GM19099 (cell line): ENCODE results near the gene EPN3.

Experiments used
- POLR2A ChIP-seq: IDR thresholded peaks from 3 replicates; pipeline ENCODE4 v1.6.1; 2011; ENCODE audit warnings: low read depth; ENCODE audit not compliant: insufficient read length; ENCODE audit errors: extremely low read depth

The EPN3 gene

DNA sequence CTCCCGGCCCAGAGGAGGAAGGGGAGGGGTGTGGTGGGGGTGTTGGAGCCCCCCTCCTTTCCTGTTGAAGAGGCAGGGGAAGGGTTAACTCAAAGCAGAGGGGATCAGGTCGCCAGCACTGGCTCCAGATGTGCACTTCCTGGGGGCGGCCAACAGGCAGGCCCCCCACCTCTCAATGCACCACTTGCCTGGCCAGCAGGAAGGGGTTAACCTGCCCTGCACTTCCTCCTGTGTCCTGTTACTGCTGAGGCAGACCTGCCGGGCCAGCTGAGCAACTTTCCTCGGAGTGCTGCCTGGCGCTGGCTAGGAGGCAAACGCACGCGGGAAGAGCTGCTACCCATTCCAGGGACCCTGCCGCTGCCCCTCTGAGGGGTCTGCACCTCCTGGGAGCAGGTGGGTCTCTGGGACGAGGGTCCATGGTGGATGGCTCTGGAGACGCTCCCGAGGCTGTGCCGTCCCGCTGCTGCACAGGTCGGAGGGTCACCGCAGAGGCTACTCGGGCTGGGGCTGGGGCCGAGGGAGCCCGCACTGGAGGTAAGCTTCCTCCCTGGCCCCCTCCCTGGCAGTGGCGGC lies at the start of gene EPN3:
EPN3 (plus strand) TSS at position 284 of the 573 bp plus-strand sequence. CDS start 3,822 bp downstream, outside the sequence.
- TF ChIP-seq POLR2A, result no peak

DNA sequence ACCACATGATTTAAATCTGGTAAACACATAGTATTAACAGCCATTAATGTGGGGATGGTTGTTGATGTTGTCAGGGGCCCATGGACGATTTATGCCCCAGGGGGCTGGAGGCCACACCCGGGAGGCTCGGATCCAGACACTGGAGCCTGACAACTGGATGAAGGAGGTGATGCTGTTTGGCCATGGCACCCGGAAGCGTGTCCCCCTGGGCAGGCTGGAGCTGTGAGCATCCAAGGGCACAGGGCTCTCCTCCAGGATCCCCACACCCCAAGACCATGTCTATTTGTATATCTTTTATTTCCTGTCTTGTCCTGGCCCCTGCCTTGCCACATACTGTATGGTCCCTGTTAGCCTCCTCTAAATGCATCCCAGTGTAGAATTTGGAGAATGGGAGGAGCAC lies 49.3 kb upstream of the EPN3 start:
- no peak for TF ChIP-seq POLR2A

DNA sequence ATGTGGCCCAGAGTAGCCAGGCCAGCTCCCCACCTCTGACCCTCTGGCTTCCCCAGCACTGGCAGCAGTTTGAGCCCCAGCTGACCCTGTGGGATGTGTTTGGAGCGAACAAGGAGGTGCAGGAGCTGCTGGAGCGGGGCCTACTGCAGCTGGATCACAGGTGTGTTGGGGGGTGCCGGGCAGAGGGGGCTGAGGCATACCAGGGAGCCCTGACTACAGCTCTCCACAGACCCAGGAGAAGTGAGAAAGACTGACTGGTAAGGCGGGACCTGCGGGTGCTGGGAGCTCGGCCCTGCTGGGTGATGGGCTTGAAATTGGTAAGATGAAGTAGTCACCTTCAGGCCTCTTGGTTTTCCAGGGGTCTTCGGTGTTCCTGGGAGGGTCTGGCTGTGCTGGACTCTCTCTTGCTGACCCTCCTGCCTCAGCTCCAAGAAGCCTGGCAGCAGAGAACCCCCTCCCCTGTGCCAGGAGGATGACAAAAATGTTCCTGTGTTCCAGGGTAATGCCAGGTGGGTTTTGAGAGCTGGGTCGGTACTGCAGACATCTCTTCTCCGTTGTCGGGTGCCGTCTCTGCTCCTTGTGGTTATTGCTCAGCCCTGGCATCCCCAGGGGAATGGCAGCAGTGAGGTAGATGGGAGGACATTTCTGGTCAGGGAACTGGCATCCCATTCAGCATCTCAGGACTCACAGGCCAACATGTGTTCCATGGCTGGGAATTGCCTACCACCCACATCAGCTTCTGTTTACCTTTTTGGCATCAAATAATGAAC lies 48.0 kb upstream of the EPN3 start:
- no peak for TF ChIP-seq POLR2A

DNA sequence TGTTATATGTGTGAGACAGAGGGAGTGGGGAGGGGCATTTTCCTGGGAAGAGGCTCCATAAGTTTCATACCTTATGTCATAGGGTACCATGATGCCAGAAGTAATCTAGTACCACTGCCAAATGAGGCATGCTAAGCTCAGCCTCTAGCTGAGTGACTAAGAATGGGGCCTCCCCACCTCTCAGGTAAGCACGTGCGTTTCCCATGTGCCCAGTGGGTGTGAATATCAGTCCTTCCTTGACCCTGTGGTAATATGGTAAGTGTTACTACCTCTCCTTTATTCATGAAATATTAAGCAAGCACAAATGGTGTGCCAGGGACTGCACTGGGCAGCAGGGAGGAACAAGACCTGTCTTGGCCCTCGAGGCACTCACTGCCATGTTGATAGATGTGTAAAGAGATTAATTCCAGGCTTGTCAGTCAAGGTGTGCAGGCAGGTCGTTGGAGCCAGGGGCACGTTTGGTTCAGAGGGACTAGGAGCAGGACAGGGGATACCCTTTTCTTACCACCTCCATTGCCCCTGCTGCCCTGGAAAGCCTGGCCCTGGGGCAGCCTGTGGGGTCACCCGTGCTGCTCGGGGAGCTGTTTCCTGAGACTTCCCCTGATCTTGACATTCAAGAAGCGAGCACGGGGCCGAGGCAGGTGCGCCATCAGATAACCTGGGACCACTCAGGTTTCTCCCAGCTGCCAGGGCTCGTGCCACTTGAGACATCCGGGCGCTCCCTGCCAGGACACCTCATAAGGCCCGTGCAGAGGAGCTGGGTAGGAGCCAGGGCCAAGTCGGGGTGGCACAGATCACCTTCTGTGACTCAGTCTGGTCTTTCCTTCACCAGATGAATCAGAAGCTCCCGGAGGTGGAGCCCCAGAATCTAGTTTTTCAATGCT lies 45.1 kb upstream of the EPN3 start:
- TF ChIP-seq POLR2A, result no peak

DNA sequence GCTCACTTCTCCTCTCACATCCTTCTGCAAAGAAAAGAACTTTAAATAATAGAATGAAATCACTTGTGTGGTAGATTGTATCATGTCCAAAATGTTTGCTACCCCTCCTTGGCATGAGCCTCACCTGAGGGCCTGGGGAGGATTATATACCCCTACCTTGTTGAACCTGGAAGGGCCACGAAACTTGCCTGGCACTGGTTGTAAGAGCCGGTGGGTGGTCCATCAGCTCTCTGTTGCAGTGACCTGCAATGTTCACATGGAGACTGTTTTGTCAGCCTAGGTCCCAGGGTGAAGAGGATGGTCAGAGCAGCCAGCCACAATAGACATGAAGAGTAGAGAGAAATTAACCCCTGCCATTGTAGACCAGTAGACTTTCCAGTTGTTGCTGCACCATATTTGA lies 43.7 kb upstream of the EPN3 start:
- no peak for TF ChIP-seq POLR2A

- no peak for TF ChIP-seq POLR2A
Measured at GRCh38 chr17:50491505-50491904, 41.0 kb upstream of the EPN3 start.

DNA sequence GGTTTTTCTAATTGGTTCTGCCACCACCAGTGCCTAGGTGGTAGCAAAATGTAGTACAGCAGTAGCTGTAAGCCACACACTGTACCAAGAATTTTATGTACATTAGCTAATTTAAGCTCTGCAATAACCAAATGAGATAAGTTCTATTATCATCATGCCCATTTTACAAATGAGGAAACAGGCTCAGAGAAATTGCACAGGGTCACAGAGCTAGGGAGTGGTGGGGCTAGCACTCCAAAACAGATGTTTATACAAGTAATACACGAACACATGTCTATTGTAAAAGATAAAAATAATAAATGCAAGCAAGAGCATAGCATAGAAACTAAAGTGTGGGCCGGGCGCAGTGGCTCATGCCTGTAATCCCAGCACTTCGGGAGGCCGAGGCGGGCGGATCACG lies 40.3 kb upstream of the EPN3 start:
- no peak for TF ChIP-seq POLR2A

GRCh38 chr17:50493744-50494143 lies 38.8 kb upstream of the EPN3 start:
- no peak for TF ChIP-seq POLR2A

GRCh38 chr17:50495217-50495823 lies 37.2 kb upstream of the EPN3 start:
- TF ChIP-seq POLR2A, result no peak

GRCh38 chr17:50495918-50496317 lies 36.6 kb upstream of the EPN3 start:
- no peak for TF ChIP-seq POLR2A

DNA sequence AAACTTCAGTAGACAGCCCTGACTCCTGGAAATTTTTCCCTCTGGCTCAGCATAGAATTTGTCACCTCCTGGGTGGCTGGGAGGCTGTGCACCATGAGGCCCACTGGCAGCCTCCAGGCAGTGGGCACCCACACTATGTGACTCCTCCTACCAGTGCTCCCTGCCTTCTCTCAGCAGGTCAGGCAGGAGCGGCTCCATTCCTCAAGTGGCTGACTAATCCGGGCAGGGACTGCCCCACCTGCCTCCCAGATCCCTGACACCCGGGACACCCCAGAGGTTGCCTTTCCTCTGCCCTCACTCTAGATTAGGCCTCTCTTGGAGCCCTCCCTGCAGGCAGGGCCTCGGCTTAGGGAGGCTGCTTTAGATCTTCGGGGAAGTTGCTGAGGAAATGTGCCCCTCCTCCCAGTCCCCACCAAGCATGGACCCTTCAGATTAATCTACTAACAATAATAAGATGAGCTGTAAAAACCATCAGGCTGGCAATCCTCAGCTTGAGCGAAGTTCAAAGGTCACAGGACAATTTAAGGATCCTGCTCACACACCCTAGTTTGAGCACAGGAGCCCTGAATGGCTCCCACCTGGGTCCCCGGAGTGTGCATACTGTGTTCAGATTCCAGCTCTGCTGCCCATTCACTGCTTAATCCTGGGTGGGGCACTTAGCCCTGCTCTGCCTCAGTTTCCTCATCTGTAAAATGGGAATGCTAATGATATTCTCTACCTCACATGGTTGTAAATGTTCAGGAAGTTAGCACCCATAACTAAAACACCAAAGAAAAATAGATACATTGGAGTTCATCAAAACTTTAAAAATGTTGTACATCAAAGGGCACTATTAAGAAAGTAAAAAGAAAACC lies 34.3 kb upstream of the EPN3 start:
- TF ChIP-seq POLR2A, result no peak

- TF ChIP-seq POLR2A, result no peak
Measured at GRCh38 chr17:50499270-50499669, 33.3 kb upstream of the EPN3 start.

- no peak for TF ChIP-seq POLR2A
Measured at GRCh38 chr17:50499721-50500120, 32.8 kb upstream of the EPN3 start.

- no peak for TF ChIP-seq POLR2A
Measured at GRCh38 chr17:50501054-50501453, 31.5 kb upstream of the EPN3 start.

- TF ChIP-seq POLR2A, result no peak
Measured at GRCh38 chr17:50502301-50502990, 30.1 kb upstream of the EPN3 start.
